Right atrium auricular region (tissue), 2 donors: Measurements from ENCODE around the gene AICDA. TPM values are rescaled to one million over a fixed set of nuclear protein-coding genes. Genes with fewer than 3 reads are reported as not detected.

Experiments
- DNase-seq: peaks from one replicate; pipeline ENCODE4 v3.0.0-alpha.2; 2019; ENCODE audit warnings: low spot score
- H3K27ac ChIP-seq, 2 donors: fragments of 200-600 bp; sonication (generic); 1 replicate in 1 of 2; 2 replicates in 1 of 2; pipeline ENCODE4 v1.5.1; 2016 to 2019
- H3K27me3 ChIP-seq, 2 donors: fragments of 200-600 bp; sonication (generic); one replicate each; pipeline versions ENCODE4 v1.5.1 to v1.6.0; 2017 to 2019
- H3K36me3 ChIP-seq: fragments of 200-600 bp; sonication (generic); one replicate; pipeline ENCODE4 v1.5.1; 2016
- H3K4me1 ChIP-seq, 2 donors: fragments of 200-600 bp; sonication (generic); one replicate each; pipeline versions ENCODE4 v1.5.1 to v1.6.0; 2017 to 2019
- H3K4me3 ChIP-seq, 2 donors: fragments of 200-600 bp; sonication (generic); 1 replicate in 1 of 2; 2 replicates in 1 of 2; pipeline ENCODE4 v1.5.1; 2017 to 2019; ENCODE audit warnings: mild to moderate bottlenecking in 1 of 2, moderate library complexity in 1 of 2
- H3K9me3 ChIP-seq, 2 donors: fragments of 200-600 bp; sonication (generic); one replicate each; pipeline ENCODE4 v1.5.1; 2019
- CTCF ChIP-seq, 2 donors: fragments of 200-600 bp; sonication (generic); IDR thresholded peaks; one replicate each; pipeline ENCODE4 v1.5.1; 2019; ENCODE audit warnings: antibody characterized with exemption in 2 of 2
- total RNA-seq, 2 donors: library from RNA; depleted of rRNA; stranded (reverse); fragments of >200 nt; gene quantifications; one replicate each; pipeline ENCODE4 v1.1.0, GENCODE V29; 2016

The AICDA gene
- total RNA-seq, result under 1 TPM in 1 of 2 donors, not detected in 1; 0.12 TPM

- Histone ChIP-seq H3K27me3 (no peaks in the 10 kb centered on the region), H3K4me3 (no peak within 1 kb of the TSS), H3K36me3 (no peaks in the 10 kb centered on the region), H3K9me3 (no peaks in the 10 kb centered on the region), H3K27ac (no peak within 1 kb of the TSS), H3K4me1 (no peaks in the 10 kb centered on the region)
- DNase-seq, result no peak
- no peak for TF ChIP-seq CTCF (IDR thresholded peaks at IDR 0.05)
These were observed at the start of gene AICDA for GRCh38 chr12:8612629-8613028. Gene AICDA, minus strand, starts transcription at chr12:8612859. Its CDS starts 92 bp downstream, at chr12:8612767.

DNA sequence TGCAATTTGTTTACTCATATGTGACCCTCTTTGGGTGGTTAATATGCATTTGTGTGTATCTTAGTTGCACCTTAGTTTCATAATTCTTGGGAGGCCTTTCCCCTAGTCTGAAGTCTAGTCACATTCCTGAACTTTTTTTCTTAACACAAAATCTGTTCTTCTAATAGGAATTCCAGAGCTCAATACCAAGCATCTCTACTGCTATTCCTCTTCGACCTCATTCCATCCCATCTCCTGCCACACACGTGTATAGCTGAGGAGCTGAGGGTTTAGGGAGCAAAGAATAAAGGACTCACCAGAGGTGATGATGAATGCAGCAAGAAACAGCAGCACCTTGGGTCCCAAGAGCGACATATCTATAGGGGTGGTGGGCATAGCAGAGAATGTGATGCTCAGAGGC is 49.1 kb upstream of the AICDA start:
- Histone ChIP-seq H3K36me3 (no peaks in the 10 kb centered on the region), H3K4me1 (no peaks in the 10 kb centered on the region), H3K9me3 (no peaks in the 10 kb centered on the region), H3K27ac (peak overlapping the region; percentile 48 to 79), H3K27me3 (no peaks in the 10 kb centered on the region), H3K4me3 (peak overlapping the region; percentile 23 to 35)
- DNase-seq, result no peak
- no peak for TF ChIP-seq CTCF (IDR thresholded peaks at IDR 0.05)

DNA sequence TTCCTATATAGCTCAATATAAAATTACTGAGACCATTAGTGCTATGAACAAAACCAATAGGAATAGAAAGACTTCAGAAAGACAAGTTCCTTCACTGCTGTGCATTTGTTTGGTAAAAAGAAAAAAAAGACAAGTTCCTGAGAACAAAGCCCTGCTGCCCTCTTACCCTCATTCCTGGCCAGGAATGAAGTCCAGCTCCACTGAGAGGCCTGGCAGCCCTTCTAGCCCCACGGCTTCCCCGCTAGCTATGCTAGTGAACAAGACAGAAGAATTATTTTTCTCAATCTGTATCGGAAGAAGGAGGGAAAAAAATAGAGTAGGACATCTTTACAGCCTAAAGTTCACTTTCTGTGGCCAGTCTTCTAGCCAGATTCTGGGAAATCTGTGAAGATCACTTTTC is 48.4 kb upstream of the AICDA start:
- H3K36me3 ChIP-seq, result no peaks in the 10 kb centered on the region
- no peaks in the 10 kb centered on the region for H3K27me3 ChIP-seq
- no peaks in the 10 kb centered on the region for H3K9me3 ChIP-seq
- no peak for DNase-seq
- TF ChIP-seq CTCF (IDR thresholded peaks at IDR 0.05), result no peak
- peak overlapping the region in 1 of 2 donors; percentile 79 for H3K27ac ChIP-seq
- H3K4me1 ChIP-seq, result no peaks in the 10 kb centered on the region
- H3K4me3 ChIP-seq, result peak overlapping the region; percentile 23 to 35

GRCh38 chr12:8658346-8658745 is 45.7 kb upstream of the AICDA start:
- no peak overlapping the region for H3K4me3 ChIP-seq
- no peak overlapping the region for H3K27ac ChIP-seq
- no peak for DNase-seq
- no peaks in the 10 kb centered on the region for H3K27me3 ChIP-seq
- H3K4me1 ChIP-seq, result no peaks in the 10 kb centered on the region
- no peaks in the 10 kb centered on the region for H3K36me3 ChIP-seq
- TF ChIP-seq CTCF (IDR thresholded peaks at IDR 0.05), result no peak
- no peaks in the 10 kb centered on the region for H3K9me3 ChIP-seq

DNA sequence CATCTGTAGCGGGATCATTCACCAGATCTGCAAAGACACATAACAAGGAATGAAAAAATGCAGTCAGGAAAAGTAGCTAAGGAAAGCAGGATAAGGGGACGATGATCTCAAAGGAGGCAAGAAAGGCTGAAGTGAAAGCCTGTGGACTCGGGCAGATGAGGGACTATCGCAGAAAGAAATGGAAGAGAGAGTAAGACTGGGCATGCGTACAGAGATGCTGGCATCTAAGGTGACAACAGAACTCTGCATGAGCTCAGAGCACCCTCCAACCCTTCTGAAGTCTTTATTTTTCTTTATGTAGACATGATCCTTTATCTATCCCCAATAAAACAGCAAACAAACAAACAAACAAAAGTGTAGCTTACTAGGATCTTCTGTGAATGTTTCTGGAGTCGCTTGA is 42.8 kb upstream of the AICDA start:
- H3K27ac ChIP-seq, result no peak overlapping the region
- H3K4me3 ChIP-seq, result no peak overlapping the region
- H3K27me3 ChIP-seq, result no peaks in the 10 kb centered on the region
- TF ChIP-seq CTCF (IDR thresholded peaks at IDR 0.05), result no peak
- H3K36me3 ChIP-seq, result no peaks in the 10 kb centered on the region
- H3K4me1 ChIP-seq, result no peaks in the 10 kb centered on the region
- no peaks in the 10 kb centered on the region for H3K9me3 ChIP-seq
- DNase-seq, result no peak

GRCh38 chr12:8648576-8649205 is 36.0 kb upstream of the AICDA start:
- H3K36me3 ChIP-seq, result peaks cover 5% of the 10 kb centered on the region
- no peak overlapping the region for H3K27ac ChIP-seq
- no peaks in the 10 kb centered on the region for H3K9me3 ChIP-seq
- no peak for DNase-seq
- no peaks in the 10 kb centered on the region for H3K27me3 ChIP-seq
- no peak overlapping the region for H3K4me3 ChIP-seq
- no peak for TF ChIP-seq CTCF (IDR thresholded peaks at IDR 0.05)
- H3K4me1 ChIP-seq, result no peaks in the 10 kb centered on the region
